MM.1S (cell line): ENCODE results near the gene MBD4.

Experiments used
- DNase-seq: peaks from one replicate; pipeline ENCODE4 v3.0.0-alpha.2; 2015
- H2AFZ ChIP-seq: fragments of 300-600 bp; sonication (generic); 2 replicates; pipeline ENCODE4 v1.6.0; 2016; ENCODE audit warnings: antibody characterized with exemption, low read length
- H3F3A ChIP-seq: fragments of 300-600 bp; sonication (generic); 2 replicates; pipeline ENCODE4 v1.6.1; 2016; ENCODE audit warnings: mild to moderate bottlenecking, antibody characterized with exemption, low read length, moderate library complexity, mixed read lengths; ENCODE audit not compliant: insufficient read depth
- H3K27ac ChIP-seq: fragments of 300-600 bp; sonication (generic); 2 replicates; pipeline ENCODE4 v1.5.1; 2016; ENCODE audit warnings: mild to moderate bottlenecking, low read length
- H3K27me3 ChIP-seq: fragments of 300-600 bp; sonication (generic); replicated peaks from 2 replicates; pipeline ENCODE4 v1.6.0; 2016; ENCODE audit warnings: low read length; ENCODE audit not compliant: insufficient read depth
- H3K36me3 ChIP-seq: fragments of 300-600 bp; sonication (generic); replicated peaks from 2 replicates; pipeline ENCODE4 v1.6.1; 2016; ENCODE audit warnings: mild to moderate bottlenecking, low read length, mixed read lengths; ENCODE audit not compliant: insufficient read depth
- H3K4me1 ChIP-seq: fragments of 300-600 bp; sonication (generic); 2 replicates; pipeline ENCODE4 v1.6.1; 2016; ENCODE audit warnings: low read length, mixed read lengths
- H3K4me2 ChIP-seq: fragments of 300-600 bp; sonication (generic); 2 replicates; pipeline ENCODE4 v1.6.0; 2016; ENCODE audit warnings: low read depth, low read length
- H3K4me3 ChIP-seq: fragments of 300-600 bp; sonication (generic); 2 replicates; pipeline ENCODE4 v1.5.1; 2016; ENCODE audit warnings: low read length, mixed read lengths
- H3K79me2 ChIP-seq: fragments of 300-600 bp; sonication (generic); 2 replicates; pipeline ENCODE4 v1.6.1; 2016; ENCODE audit warnings: mixed run types, low read length, mixed read lengths
- H3K9ac ChIP-seq: fragments of 300-600 bp; sonication (generic); 2 replicates; pipeline ENCODE4 v1.6.1; 2016; ENCODE audit warnings: low read length, mixed read lengths
- H3K9me2 ChIP-seq: fragments of 300-600 bp; sonication (generic); replicated peaks from 2 replicates; pipeline ENCODE4 v1.6.1; 2016; ENCODE audit warnings: mild to moderate bottlenecking, low read length, mixed read lengths; ENCODE audit not compliant: insufficient read depth
- H3K9me3 ChIP-seq: fragments of 300-600 bp; sonication (generic); replicated peaks from 2 replicates; pipeline ENCODE4 v1.6.1; 2016; ENCODE audit warnings: mild to moderate bottlenecking, low read length, mixed read lengths; ENCODE audit not compliant: insufficient read depth
- H4K20me1 ChIP-seq: fragments of 300-600 bp; sonication (generic); 2 replicates; pipeline ENCODE4 v1.6.1; 2016; ENCODE audit warnings: mild to moderate bottlenecking, low read length, moderate library complexity, mixed read lengths; ENCODE audit not compliant: insufficient read depth
- EZH2 ChIP-seq: fragments of 300-600 bp; sonication (generic); optimal IDR thresholded peaks from 2 replicates; pipeline ENCODE3; 2017; ENCODE audit warnings: low read depth, mild to moderate bottlenecking, antibody characterized with exemption, low read length, mixed read lengths
- EZH2phosphoT487 ChIP-seq: fragments of 300-600 bp; sonication (generic); IDR thresholded peaks from 2 replicates; pipeline ENCODE4 v1.6.1; 2018; ENCODE audit warnings: antibody characterized with exemption, low read length
- TF ChIP-seq, protein P1 (sequence below): fragments of 300-600 bp; sonication (generic); IDR thresholded peaks from 2 replicates; pipeline ENCODE4 v1.5.1; 2016; ENCODE audit warnings: antibody characterized with exemption, low read length, mixed read lengths

Gene MBD4

DNA sequence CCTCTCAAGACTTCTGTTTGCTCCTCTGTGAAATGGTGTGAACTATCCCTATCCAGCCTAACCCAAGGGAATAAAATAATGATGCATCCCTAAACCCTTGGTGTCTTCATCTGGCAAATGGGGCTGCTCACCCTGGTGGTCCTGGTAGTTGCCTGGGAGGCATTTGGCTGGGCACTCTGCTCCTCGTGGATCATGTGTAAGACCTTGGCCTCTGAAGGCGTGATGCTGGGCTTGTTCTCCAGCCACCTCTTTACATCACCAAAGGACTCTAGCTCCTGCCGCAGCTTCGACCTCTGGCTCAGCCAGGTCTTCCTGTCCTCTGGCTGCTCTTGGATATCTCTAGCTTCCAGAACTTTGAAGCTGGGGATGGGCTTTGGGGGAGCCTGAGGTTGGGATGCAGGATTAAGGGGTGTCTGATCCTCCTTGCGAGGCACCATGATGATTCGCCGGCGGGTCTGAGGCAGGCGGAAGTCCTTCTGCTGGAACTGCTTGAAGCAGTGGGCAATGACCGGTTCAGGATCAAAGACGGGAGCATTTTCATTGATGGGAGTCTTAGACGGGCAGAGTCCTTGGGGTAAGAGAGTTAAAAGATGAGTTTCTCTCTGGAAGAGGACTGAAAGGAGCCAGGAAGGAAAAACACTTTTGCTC lies 18.4 kb downstream of the MBD4 start:
- H3K9ac ChIP-seq: no peak overlapping the region
- H2AFZ ChIP-seq: no peak overlapping the region
- no peak for DNase-seq
- no peaks in the 10 kb centered on the region for H3F3A ChIP-seq
- H3K27me3 ChIP-seq: no peaks in the 10 kb centered on the region
- H3K36me3 ChIP-seq: no peaks in the 10 kb centered on the region
- no peak overlapping the region for H3K4me2 ChIP-seq
- H3K9me3 ChIP-seq: no peaks in the 10 kb centered on the region
- H3K4me1 ChIP-seq: no peaks in the 10 kb centered on the region
- no peaks in the 10 kb centered on the region for H4K20me1 ChIP-seq
- no peaks in the 10 kb centered on the region for H3K9me2 ChIP-seq
- H3K27ac ChIP-seq: no peak overlapping the region
- TF ChIP-seq EZH2phosphoT487 (no peak), EZH2 (no peak)
- TF ChIP-seq, protein P1, sequence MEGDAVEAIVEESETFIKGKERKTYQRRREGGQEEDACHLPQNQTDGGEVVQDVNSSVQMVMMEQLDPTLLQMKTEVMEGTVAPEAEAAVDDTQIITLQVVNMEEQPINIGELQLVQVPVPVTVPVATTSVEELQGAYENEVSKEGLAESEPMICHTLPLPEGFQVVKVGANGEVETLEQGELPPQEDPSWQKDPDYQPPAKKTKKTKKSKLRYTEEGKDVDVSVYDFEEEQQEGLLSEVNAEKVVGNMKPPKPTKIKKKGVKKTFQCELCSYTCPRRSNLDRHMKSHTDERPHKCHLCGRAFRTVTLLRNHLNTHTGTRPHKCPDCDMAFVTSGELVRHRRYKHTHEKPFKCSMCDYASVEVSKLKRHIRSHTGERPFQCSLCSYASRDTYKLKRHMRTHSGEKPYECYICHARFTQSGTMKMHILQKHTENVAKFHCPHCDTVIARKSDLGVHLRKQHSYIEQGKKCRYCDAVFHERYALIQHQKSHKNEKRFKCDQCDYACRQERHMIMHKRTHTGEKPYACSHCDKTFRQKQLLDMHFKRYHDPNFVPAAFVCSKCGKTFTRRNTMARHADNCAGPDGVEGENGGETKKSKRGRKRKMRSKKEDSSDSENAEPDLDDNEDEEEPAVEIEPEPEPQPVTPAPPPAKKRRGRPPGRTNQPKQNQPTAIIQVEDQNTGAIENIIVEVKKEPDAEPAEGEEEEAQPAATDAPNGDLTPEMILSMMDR: no peak
- H3K79me2 ChIP-seq: no peaks in the 10 kb centered on the region
- no peak overlapping the region for H3K4me3 ChIP-seq

DNA sequence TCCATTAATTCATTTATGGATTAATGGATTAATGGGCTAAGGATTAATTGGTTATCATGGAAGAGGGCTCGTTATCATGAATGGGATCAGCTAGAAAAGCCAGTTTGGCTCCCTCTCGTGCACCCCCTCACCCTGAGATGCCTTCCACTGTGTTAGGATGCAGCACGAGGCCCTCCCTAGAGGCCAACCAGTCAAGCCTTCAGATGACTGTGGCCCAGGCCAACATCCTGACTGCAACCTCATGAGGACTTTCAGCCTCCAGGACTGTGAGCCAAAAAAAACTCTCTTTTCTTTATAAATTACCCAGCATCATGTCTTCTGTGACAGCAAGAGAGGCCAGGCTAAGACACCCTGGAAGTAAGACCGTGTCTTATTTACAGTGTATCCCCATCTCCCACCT lies 20.3 kb downstream of the MBD4 start:
- H3K4me2 ChIP-seq: no peak overlapping the region
- H3K27ac ChIP-seq: no peak overlapping the region
- no peak overlapping the region for H2AFZ ChIP-seq
- no peaks in the 10 kb centered on the region for H3K36me3 ChIP-seq
- no peaks in the 10 kb centered on the region for H3F3A ChIP-seq
- TF ChIP-seq EZH2: no peak
- TF ChIP-seq, protein P1: no peak
- no peak for TF ChIP-seq EZH2phosphoT487
- no peaks in the 10 kb centered on the region for H3K4me1 ChIP-seq
- no peaks in the 10 kb centered on the region for H3K9me2 ChIP-seq
- no peaks in the 10 kb centered on the region for H3K27me3 ChIP-seq
- H3K9ac ChIP-seq: no peak overlapping the region
- H3K79me2 ChIP-seq: no peaks in the 10 kb centered on the region
- H3K4me3 ChIP-seq: no peak overlapping the region
- no peaks in the 10 kb centered on the region for H3K9me3 ChIP-seq
- no peaks in the 10 kb centered on the region for H4K20me1 ChIP-seq
- no peak for DNase-seq

DNA sequence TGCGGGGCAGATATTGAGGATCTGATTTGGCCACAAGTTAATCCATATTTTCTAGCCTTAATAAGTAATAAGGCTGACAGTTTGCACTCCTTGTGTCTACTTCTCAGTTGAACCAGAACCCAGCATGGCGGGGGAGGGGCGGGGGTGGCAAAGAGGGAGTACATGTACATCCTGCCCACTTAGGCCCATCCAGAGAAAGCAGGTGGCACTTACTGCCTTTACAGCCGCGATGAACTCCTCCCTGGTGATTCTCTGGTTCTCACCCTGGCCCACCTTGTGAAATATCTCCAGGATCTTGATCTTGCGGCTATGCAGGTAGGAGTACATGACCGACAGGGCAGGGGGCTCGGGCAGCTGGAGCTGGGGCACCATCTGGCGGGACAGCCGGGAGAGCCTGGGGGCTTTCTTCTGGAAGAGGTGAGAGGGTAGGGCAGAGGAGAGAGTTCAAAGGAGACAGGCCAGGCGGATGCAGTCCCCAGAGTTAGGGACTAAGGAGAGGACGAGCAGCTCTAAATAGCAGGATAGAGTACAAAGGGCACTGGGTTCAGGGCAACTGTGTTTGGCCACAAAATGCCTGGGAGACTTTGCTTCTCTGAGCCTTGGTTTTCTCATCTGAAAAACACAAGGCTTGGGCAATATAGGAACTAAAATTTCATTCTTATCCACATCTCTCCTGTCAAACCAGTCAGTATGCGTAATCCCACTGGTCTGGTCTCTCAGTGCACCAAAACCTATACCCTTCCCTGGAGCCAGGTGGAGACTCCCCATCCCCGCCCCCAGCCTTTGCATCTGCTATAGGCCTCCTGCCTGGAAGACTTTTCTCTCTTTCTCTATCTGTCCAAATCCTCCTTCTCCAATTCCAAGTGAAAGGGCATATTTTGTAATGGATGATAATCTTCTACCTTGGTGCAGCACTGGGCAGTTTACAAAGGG lies 21.4 kb downstream of the MBD4 start:
- Histone ChIP-seq H3K4me2 (no peak overlapping the region), H3K4me3 (no peak overlapping the region), H3F3A (no peaks in the 10 kb centered on the region), H4K20me1 (no peaks in the 10 kb centered on the region), H3K9me2 (no peaks in the 10 kb centered on the region), H3K27me3 (no peaks in the 10 kb centered on the region), H3K79me2 (no peaks in the 10 kb centered on the region), H3K9me3 (no peaks in the 10 kb centered on the region), H3K36me3 (no peaks in the 10 kb centered on the region), H3K9ac (no peak overlapping the region), H3K4me1 (no peaks in the 10 kb centered on the region), H3K27ac (no peak overlapping the region), H2AFZ (no peak overlapping the region)
- TF ChIP-seq, protein P1: no peak
- TF ChIP-seq EZH2: no peak
- no peak for TF ChIP-seq EZH2phosphoT487
- no peak for DNase-seq
